ENCODE data around the gene TNFRSF18.

TNFRSF18 gene

DNA sequence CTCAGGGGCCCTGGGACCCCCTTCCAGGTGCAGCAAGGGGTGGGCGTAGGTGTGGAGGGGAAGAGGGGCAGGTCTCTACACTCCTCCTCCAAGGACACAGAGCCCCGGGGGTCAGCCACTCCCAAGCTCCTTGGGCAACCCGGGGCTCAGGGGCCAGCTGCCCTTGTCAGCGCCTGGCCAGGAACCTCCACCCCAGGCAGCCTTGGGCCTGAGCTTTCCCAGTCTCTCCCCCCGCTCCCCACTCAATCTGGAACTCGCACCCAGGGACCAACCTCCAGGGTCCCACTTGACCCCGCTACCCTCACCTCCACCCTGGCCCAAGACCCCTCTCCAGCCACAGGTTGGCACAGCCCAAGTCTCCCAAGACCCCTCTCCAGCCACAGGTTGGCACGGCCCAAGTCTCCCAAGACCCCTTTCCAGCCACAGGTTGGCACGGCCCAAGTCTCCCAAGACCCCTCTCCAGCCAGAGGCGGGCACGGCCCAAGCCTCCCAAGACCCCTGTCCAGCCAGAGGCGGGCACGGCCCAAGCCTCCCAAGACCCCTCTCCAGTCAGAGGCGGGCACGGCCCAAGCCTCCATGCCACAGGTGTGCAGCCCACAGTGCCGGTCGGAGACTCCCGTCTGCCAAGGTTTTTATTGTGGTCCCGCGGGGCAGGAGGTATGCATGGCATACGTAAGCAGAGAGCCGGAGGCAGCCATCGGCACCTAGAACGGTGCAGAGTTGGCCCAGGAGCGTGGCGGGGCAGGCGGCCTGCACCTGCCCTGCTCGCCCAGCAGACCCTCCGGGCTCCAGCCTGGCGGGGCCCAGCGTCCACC lies 4.5 kb upstream of the TNFRSF18 start:
- H3K4me3 ChIP-seq (replicated peaks; ENCODE audit: low read depth, low read length) = no peak overlapping the region
- TF ChIP-seq, protein P1, sequence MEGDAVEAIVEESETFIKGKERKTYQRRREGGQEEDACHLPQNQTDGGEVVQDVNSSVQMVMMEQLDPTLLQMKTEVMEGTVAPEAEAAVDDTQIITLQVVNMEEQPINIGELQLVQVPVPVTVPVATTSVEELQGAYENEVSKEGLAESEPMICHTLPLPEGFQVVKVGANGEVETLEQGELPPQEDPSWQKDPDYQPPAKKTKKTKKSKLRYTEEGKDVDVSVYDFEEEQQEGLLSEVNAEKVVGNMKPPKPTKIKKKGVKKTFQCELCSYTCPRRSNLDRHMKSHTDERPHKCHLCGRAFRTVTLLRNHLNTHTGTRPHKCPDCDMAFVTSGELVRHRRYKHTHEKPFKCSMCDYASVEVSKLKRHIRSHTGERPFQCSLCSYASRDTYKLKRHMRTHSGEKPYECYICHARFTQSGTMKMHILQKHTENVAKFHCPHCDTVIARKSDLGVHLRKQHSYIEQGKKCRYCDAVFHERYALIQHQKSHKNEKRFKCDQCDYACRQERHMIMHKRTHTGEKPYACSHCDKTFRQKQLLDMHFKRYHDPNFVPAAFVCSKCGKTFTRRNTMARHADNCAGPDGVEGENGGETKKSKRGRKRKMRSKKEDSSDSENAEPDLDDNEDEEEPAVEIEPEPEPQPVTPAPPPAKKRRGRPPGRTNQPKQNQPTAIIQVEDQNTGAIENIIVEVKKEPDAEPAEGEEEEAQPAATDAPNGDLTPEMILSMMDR (IDR thresholded peaks at IDR 0.05; ENCODE audit: low read depth, low read length, missing control alignments) = no peak
- no peak for DNase-seq (ENCODE audit: extremely low read depth, low read depth)

DNA sequence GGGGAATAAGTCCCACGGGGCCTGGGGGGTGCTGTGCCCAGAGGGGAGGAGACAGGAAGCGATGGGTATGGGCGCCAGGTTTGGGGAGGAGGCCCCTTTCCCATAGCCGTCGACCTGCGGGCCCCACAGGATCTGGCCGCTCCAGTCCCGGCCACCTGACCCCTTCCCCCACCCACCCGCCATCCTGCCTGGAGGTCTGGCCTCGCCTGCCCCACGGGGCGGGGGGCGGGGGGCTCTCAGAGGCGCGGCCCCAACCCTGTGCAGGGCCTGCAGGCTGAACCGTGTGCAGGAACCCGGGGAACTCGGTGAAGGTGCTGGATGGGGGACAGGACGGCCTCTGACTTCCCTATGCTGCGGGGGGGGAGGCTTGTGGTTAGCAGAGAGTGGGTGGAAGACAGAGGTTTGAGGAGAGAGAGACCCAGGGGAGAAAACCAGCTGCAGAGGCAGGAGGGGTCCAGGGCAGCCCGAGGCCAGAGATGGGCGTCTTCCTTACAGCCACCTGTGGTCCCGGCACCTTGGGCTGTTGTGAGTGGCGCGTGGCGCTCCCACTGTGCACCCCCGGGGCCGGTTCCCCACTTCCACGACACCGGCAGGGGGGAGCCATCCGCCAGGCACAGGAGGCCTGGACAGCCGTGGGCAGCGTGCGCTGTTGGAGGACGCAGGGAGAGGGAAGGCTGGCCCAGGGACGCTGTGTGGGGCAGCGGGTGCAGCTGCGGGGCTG lies 2.5 kb upstream of the TNFRSF18 start:
- DNase-seq (ENCODE audit: extremely low read depth, low read depth) = no peak
- TF ChIP-seq, protein P1 (IDR thresholded peaks at IDR 0.05; ENCODE audit: low read depth, low read length, missing control alignments) = no peak
- no peak overlapping the region; the same call in 1 of the 2 replicates for H3K4me3 ChIP-seq (replicated peaks; ENCODE audit: low read depth, low read length)

DNA sequence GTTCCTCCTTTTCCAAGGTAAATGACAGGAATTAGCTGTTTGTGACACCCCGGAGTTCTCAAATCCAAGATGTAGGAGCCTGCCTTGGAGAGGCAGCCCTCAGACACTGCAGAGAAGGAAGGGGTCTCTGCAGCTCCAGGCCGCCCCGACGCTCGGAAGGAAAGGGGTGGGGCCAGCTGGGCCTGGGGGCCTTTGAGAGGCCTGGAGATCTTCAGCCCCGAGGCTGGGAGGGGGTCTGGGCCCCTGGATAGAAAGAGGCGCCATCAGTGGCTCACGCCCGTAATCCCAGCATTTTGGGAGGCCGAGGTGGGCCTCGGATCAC lies 1.1 kb upstream of the TNFRSF18 start:
- no peak overlapping the region for H3K4me3 ChIP-seq (replicated peaks; ENCODE audit: low read depth, low read length)
- TF ChIP-seq, protein P1 (IDR thresholded peaks at IDR 0.05; ENCODE audit: low read depth, low read length, missing control alignments) = no peak
- DNase-seq (ENCODE audit: extremely low read depth, low read depth) = no peak

DNA sequence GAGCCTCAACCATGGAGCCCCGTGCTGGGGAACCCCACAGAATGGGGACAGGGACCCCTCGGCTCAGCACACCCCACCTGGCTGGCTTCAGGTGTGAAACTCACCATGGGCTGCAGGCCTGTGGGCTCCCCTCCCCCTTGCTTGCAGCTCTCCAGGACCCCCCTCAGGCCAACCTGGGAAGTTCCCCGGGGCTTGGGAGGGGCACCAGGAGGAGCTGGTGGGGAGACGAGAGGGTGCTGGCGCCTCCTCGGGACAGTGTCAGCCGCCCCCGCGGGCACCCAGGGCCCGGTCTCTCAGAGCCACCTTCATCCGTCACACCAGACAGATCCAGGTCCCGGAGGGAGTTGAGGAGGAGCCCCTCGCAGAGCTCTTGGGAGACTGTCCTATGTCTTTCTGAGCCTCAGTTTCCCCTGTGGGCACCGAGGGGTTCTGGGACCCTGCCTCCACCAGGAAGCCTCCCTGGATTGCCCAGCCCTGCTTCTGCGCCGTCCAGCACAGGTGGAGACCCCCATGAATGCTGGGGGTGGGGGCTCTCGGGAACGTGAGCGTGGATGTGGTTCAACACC lies 657 bp upstream of the TNFRSF18 start:
- TF ChIP-seq, protein P1 (IDR thresholded peaks at IDR 0.05; ENCODE audit: low read depth, low read length, missing control alignments) = no peak
- H3K4me3 ChIP-seq (replicated peaks; ENCODE audit: low read depth, low read length) = no peak overlapping the region
- DNase-seq (ENCODE audit: extremely low read depth, low read depth) = no peak

DNA sequence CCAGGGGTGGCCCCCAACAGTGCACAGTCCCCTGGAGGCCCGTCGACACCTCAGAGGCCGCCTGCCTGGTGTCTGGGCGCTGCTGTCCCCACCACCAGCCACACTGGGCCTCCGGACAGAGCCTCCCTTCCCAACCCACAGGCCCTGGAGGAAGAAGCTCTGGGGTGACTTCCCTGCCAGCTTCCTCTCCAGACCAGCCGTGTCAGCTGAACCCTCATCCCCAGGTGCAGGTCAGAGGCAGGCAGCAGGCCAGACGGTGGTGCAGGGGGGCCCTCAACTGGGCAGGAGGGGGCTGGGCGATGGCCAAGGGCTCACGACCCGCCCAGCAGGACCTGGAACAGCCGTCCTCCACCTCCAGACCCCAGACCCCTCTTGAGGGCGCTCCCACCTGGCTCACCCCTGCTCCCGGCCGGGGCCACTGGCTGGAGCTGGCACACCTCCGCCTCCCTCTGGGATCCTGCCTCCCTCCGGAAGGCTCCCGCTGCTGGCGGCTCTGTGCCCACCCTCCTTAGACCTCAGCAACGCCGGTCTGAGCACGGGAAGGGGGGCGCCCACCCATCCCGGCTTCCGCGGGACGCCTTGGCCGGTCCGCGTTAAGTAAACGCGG lies 520 bp downstream of the TNFRSF18 start:
- TF ChIP-seq, protein P1 (IDR thresholded peaks at IDR 0.05; ENCODE audit: low read depth, low read length, missing control alignments) = no peak
- H3K4me3 ChIP-seq (replicated peaks; ENCODE audit: low read depth, low read length) = no peak overlapping the region
- DNase-seq (ENCODE audit: extremely low read depth, low read depth) = no peak

DNA sequence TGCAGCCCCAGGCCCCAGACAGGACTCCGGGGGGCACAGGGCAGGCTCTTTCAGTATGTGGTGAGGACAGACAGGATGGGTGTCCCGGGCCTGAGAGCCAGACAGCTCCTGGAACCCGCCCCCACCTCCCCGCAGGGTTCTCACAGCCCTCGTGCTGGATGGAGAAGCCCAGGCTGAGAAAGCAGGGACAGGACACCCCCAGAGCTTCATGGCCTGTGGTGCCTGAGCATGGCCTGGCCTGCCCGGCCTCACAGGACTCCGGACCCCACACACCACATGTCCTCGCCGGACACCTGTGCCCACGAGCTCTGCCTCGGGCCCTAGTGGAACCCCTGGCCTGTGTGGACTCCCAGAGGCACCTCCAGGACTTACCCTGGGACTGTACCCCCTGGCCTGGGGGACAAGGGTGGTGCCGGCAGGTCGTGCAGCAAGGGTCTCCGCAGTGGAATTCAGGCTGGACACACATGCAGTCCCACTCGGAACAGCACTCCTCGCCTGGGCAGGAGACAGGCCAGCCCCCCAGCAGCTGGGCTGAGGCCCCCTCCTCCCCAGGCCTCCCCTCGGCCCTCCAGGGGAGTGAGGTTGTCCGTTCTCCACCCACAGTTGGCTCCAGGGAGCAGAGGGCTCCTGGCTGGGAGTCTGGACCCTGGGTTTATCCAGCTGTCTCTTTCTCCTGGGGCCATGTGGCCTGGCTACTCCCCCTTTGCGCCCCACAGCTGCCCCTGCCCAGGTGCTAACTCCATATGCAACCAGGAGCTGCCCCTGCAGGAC lies 1.2 kb downstream of the TNFRSF18 start:
- TF ChIP-seq, protein P1 (IDR thresholded peaks at IDR 0.05; ENCODE audit: low read depth, low read length, missing control alignments) = no peak
- no peak overlapping the region for H3K4me3 ChIP-seq (replicated peaks; ENCODE audit: low read depth, low read length)

More for the DNA sequence above, 1.2 kb downstream of the TNFRSF18 start:
- DNase-seq (ENCODE audit: extremely low read depth, low read depth) = no peak

Measured in HFF-Myc (cell line).